Measurements from ENCODE around the gene STAB1. TPM values are rescaled to one million over a fixed set of nuclear protein-coding genes. Genes with fewer than 3 reads are reported as not detected.

STAB1 gene
- polyA plus RNA-seq, 3 donors: 3.8 to 535 (median 15.8) TPM

GRCh38 chr3:52511509-52511908, 16.4 kb downstream of the STAB1 start:
- Histone ChIP-seq H3K27me3 (ENCODE audit: control insufficient read depth in 2 of 2, insufficient read depth in 2 of 2, low read length in 2 of 2) (no peaks in the 10 kb centered on the region), H3K4me1 (ENCODE audit: control insufficient read depth in 1 of 2, insufficient read depth in 2 of 2, low read length in 2 of 2) (no peaks in the 10 kb centered on the region), H4K20me1 (ENCODE audit: insufficient read depth, low read length) (peaks cover 16% of the 10 kb centered on the region), H2AFZ (ENCODE audit: insufficient read depth, low read depth, low read length, poor library complexity, severe bottlenecking) (no peak overlapping the region), H3K9me3 (replicated peaks in 1 of 2; ENCODE audit: control insufficient read depth in 1 of 2, insufficient read depth in 1 of 2, low read length in 2 of 2) (no peaks in the 10 kb centered on the region), H3K4me3 (replicated peaks in 1 of 3; ENCODE audit: low read depth in 2 of 3, low read length in 3 of 3) (no peak overlapping the region), H3K36me3 (replicated peaks in 1 of 2; ENCODE audit: control insufficient read depth in 1 of 2, insufficient read depth in 2 of 2, low read length in 2 of 2) (peaks cover 96 to 97% of the 10 kb centered on the region in 2 donors), H3K79me2 (ENCODE audit: insufficient read depth, low read length) (no peaks in the 10 kb centered on the region), H3K9ac (ENCODE audit: insufficient read depth, low read length, poor library complexity, severe bottlenecking) (no peak overlapping the region), H3K4me2 (replicated peaks; ENCODE audit: extremely low read depth, low read length, poor library complexity, severe bottlenecking) (no peak overlapping the region), H3K27ac (ENCODE audit: low read depth in 1 of 2, low read length in 2 of 2) (no peak overlapping the region)
- Mint-ChIP-seq H3K4me1 (no peaks in the 10 kb centered on the region), H3K27me3 (ENCODE audit: low read depth in 3 of 3) (peaks cover 0 to 2% (median 1%) of the 10 kb centered on the region in 3 donors), H3K9me3 (no peaks in the 10 kb centered on the region), H3K27ac (peak overlapping the region in 1 of 7 donors; percentile 68), H3K36me3 (peaks cover 89 to 97% of the 10 kb centered on the region in 2 donors), H3K4me3 (no peak overlapping the region)
- DNase-seq: no peak
- 98% methylated on average over 5 of the region's 7 CpGs for WGBS (ENCODE audit: insufficient coverage)
- intact Hi-C loops (cut with micrococcal nuclease): no loop called here
- no peak for TF ChIP-seq CTCF (IDR thresholded peaks at IDR 0.05)

- peaks cover 97% of the 10 kb centered on the region in 2 donors for H3K36me3 ChIP-seq (replicated peaks in 1 of 2; ENCODE audit: control insufficient read depth in 1 of 2, insufficient read depth in 2 of 2, low read length in 2 of 2)
- no peak overlapping the region for H3K4me3 ChIP-seq (replicated peaks in 1 of 3; ENCODE audit: low read depth in 2 of 3, low read length in 3 of 3)
- no peaks in the 10 kb centered on the region for H3K79me2 ChIP-seq (ENCODE audit: insufficient read depth, low read length)
- H3K9ac ChIP-seq (ENCODE audit: insufficient read depth, low read length, poor library complexity, severe bottlenecking): no peak overlapping the region
- Mint-ChIP-seq H3K9me3 (no peaks in the 10 kb centered on the region), H3K4me3 (no peak overlapping the region), H3K27me3 (ENCODE audit: low read depth in 3 of 3) (peaks cover 0 to 3% (median 2%) of the 10 kb centered on the region in 3 donors), H3K36me3 (peaks cover 89 to 97% of the 10 kb centered on the region in 2 donors), H3K27ac (peak overlapping the region in 1 of 7 donors; percentile 68), H3K4me1 (no peaks in the 10 kb centered on the region)
- 100% methylated on average over 2 of the region's 8 CpGs for WGBS (ENCODE audit: insufficient coverage)
- no peaks in the 10 kb centered on the region for H3K27me3 ChIP-seq (ENCODE audit: control insufficient read depth in 2 of 2, insufficient read depth in 2 of 2, low read length in 2 of 2)
- H3K27ac ChIP-seq (ENCODE audit: low read depth in 1 of 2, low read length in 2 of 2): no peak overlapping the region
- no peak overlapping the region for H2AFZ ChIP-seq (ENCODE audit: insufficient read depth, low read depth, low read length, poor library complexity, severe bottlenecking)
- no peaks in the 10 kb centered on the region for H3K4me1 ChIP-seq (ENCODE audit: control insufficient read depth in 1 of 2, insufficient read depth in 2 of 2, low read length in 2 of 2)
- no peak for DNase-seq
- no peak for TF ChIP-seq CTCF (IDR thresholded peaks at IDR 0.05)
- no peak overlapping the region for H3K4me2 ChIP-seq (replicated peaks; ENCODE audit: extremely low read depth, low read length, poor library complexity, severe bottlenecking)
- no peaks in the 10 kb centered on the region for H3K9me3 ChIP-seq (replicated peaks in 1 of 2; ENCODE audit: control insufficient read depth in 1 of 2, insufficient read depth in 1 of 2, low read length in 2 of 2)
- intact Hi-C loops (cut with micrococcal nuclease): no loop called here
- peaks cover 16% of the 10 kb centered on the region for H4K20me1 ChIP-seq (ENCODE audit: insufficient read depth, low read length)
Measured at GRCh38 chr3:52512105-52512504, 17.0 kb downstream of the STAB1 start.

Data from CD14-positive monocyte (primary cell).